Neural progenitor cell (in vitro differentiated cells): ENCODE results near the gene DSCAML1. TPM values are rescaled to one million over a fixed set of nuclear protein-coding genes. Genes with fewer than 3 reads are reported as not detected.

ENCODE experiments used
- DNase-seq: peaks from one replicate; pipeline ENCODE4 v3.0.0-alpha.2; 2016; ENCODE audit warnings: low spot score
- H2AFZ ChIP-seq: fragments of 200-600 bp; sonication (generic); replicated peaks from 2 replicates; pipeline ENCODE4 v1.6.1; 2016; ENCODE audit warnings: antibody characterized with exemption
- H3F3A ChIP-seq: fragments of 200-600 bp; sonication (generic); 2 replicates; pipeline ENCODE4 v1.6.1; 2016; ENCODE audit warnings: antibody characterized with exemption, low read depth
- H3K27ac ChIP-seq: fragments of 200-600 bp; sonication (generic); 2 replicates; pipeline ENCODE4 v1.5.1; 2016; ENCODE audit warnings: mild to moderate bottlenecking
- H3K27me3 ChIP-seq: fragments of 200-600 bp; sonication (generic); 2 replicates; pipeline ENCODE4 v1.6.1; 2016; ENCODE audit warnings: mild to moderate bottlenecking, moderate library complexity
- H3K36me3 ChIP-seq: fragments of 200-600 bp; sonication (generic); 2 replicates; pipeline ENCODE4 v1.5.1; 2016
- H3K4me1 ChIP-seq: fragments of 200-600 bp; sonication (generic); 2 replicates; pipeline ENCODE4 v1.6.1; 2016; ENCODE audit warnings: mixed run types
- H3K4me2 ChIP-seq: fragments of 200-600 bp; sonication (generic); 2 replicates; pipeline ENCODE4 v1.6.1; 2016
- H3K4me3 ChIP-seq: fragments of 200-600 bp; sonication (generic); 2 replicates; pipeline ENCODE4 v1.5.1; 2016
- H3K79me2 ChIP-seq: fragments of 200-600 bp; sonication (generic); 2 replicates; pipeline ENCODE4 v1.6.1; 2016; ENCODE audit warnings: low read depth
- H3K9ac ChIP-seq: fragments of 200-600 bp; sonication (generic); 2 replicates; pipeline ENCODE4 v1.6.1; 2016
- H3K9me3 ChIP-seq: fragments of 200-600 bp; sonication (generic); 2 replicates; pipeline ENCODE4 v1.5.1; 2016; ENCODE audit warnings: low read depth
- H4K20me1 ChIP-seq: fragments of 200-600 bp; sonication (generic); 2 replicates; pipeline ENCODE4 v1.6.1; 2016; ENCODE audit warnings: low read depth
- H3K27ac Mint-ChIP-seq: 3 replicates; pipeline ENCODE4 v1.8.0; 2021; ENCODE audit warnings: mixed read lengths
- H3K27me3 Mint-ChIP-seq: 2 replicates; pipeline ENCODE4 v1.8.0; 2022; ENCODE audit warnings: low read depth, mild to moderate bottlenecking, inconsistent platforms, moderate library complexity, mixed read lengths; ENCODE audit not compliant: insufficient read depth
- H3K36me3 Mint-ChIP-seq: 3 replicates; pipeline ENCODE4 v1.8.0; 2021; ENCODE audit warnings: mixed read lengths
- H3K4me1 Mint-ChIP-seq: 3 replicates; pipeline ENCODE4 v1.8.0; 2021; ENCODE audit warnings: mixed read lengths
- H3K4me3 Mint-ChIP-seq: 3 replicates; pipeline ENCODE4 v1.8.0; 2021; ENCODE audit warnings: mild to moderate bottlenecking, moderate library complexity, mixed read lengths
- H3K9me3 Mint-ChIP-seq: 3 replicates; pipeline ENCODE4 v1.8.0; 2020; ENCODE audit warnings: mixed read lengths
- EZH2 ChIP-seq: fragments of 200-600 bp; sonication (generic); IDR thresholded peaks from 2 replicates; pipeline ENCODE4 v1.6.1; 2017; ENCODE audit warnings: antibody characterized with exemption, mild to moderate bottlenecking, moderate library complexity
- EZH2phosphoT487 ChIP-seq: fragments of 200-600 bp; sonication (generic); IDR thresholded peaks from 2 replicates; pipeline ENCODE4 v1.6.1; 2017; ENCODE audit warnings: antibody characterized with exemption
- total RNA-seq: library from RNA; depleted of rRNA; stranded (reverse); fragments of >200 nt; gene quantifications from 2 replicates; pipeline ENCODE4 v1.2.3, GENCODE V29; 2015; ENCODE audit warnings: low replicate concordance
- TF ChIP-seq, protein P1 (sequence below): fragments of 200-600 bp; sonication (generic); IDR thresholded peaks from 2 replicates; pipeline ENCODE4 v1.5.1; 2017; ENCODE audit warnings: antibody characterized with exemption, mild to moderate bottlenecking

DSCAML1 gene
- total RNA-seq, 1 donor from 2014 or later, result 0.06 TPM

DNA sequence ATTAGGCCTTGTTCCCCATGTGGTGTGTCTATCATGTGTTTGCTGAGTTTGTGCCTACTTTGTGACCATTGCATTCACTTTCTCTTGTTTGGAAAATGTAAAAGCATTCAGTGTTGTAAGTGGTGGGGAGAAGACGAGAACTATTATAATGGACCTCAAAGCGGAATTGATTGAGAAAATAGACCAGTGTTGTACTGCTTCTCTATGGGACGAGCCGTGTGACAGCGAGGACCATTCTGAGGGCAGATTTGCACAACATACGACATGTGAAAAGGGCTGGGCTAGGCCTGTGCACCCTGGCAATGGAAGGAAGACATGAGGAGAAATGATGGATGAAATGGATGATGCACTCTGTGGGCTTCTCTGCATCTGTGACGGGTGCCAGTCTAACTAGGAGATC is 233.5 kb downstream of the DSCAML1 start:
- Mint-ChIP-seq H3K36me3 (no peaks in the 10 kb centered on the region), H3K27me3 (peaks cover 11% of the 10 kb centered on the region), H3K4me1 (peaks cover 8% of the 10 kb centered on the region), H3K4me3 (no peak overlapping the region), H3K27ac (no peak overlapping the region), H3K9me3 (no peaks in the 10 kb centered on the region)
- no peak overlapping the region for H3K27ac ChIP-seq
- H3K4me1 ChIP-seq, result no peaks in the 10 kb centered on the region
- H4K20me1 ChIP-seq, result no peaks in the 10 kb centered on the region
- no peaks in the 10 kb centered on the region for H3K27me3 ChIP-seq
- H3K79me2 ChIP-seq, result no peaks in the 10 kb centered on the region
- DNase-seq, result no peak
- H2AFZ ChIP-seq, result no peak overlapping the region
- TF ChIP-seq EZH2phosphoT487, result no peak
- no peak for TF ChIP-seq EZH2
- TF ChIP-seq, protein P1, sequence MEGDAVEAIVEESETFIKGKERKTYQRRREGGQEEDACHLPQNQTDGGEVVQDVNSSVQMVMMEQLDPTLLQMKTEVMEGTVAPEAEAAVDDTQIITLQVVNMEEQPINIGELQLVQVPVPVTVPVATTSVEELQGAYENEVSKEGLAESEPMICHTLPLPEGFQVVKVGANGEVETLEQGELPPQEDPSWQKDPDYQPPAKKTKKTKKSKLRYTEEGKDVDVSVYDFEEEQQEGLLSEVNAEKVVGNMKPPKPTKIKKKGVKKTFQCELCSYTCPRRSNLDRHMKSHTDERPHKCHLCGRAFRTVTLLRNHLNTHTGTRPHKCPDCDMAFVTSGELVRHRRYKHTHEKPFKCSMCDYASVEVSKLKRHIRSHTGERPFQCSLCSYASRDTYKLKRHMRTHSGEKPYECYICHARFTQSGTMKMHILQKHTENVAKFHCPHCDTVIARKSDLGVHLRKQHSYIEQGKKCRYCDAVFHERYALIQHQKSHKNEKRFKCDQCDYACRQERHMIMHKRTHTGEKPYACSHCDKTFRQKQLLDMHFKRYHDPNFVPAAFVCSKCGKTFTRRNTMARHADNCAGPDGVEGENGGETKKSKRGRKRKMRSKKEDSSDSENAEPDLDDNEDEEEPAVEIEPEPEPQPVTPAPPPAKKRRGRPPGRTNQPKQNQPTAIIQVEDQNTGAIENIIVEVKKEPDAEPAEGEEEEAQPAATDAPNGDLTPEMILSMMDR, result no peak
- H3K36me3 ChIP-seq, result no peaks in the 10 kb centered on the region
- no peak overlapping the region for H3K4me3 ChIP-seq
- H3F3A ChIP-seq, result no peaks in the 10 kb centered on the region
- no peaks in the 10 kb centered on the region for H3K9me3 ChIP-seq
- no peak overlapping the region for H3K9ac ChIP-seq
- H3K4me2 ChIP-seq, result no peak overlapping the region

- Histone ChIP-seq H3K4me2 (no peak overlapping the region), H3K9me3 (no peaks in the 10 kb centered on the region), H3F3A (no peaks in the 10 kb centered on the region), H3K27ac (no peak overlapping the region), H3K4me3 (no peak overlapping the region), H3K9ac (no peak overlapping the region), H3K79me2 (no peaks in the 10 kb centered on the region), H3K27me3 (no peaks in the 10 kb centered on the region), H4K20me1 (no peaks in the 10 kb centered on the region), H3K36me3 (no peaks in the 10 kb centered on the region), H2AFZ (no peak overlapping the region), H3K4me1 (peaks cover 4% of the 10 kb centered on the region)
- H3K9me3 Mint-ChIP-seq, result no peaks in the 10 kb centered on the region
- H3K36me3 Mint-ChIP-seq, result no peaks in the 10 kb centered on the region
- TF ChIP-seq, protein P1, result no peak
- TF ChIP-seq EZH2phosphoT487 (no peak), EZH2 (no peak)
- DNase-seq, result no peak
- H3K27ac Mint-ChIP-seq, result no peak overlapping the region
- peaks cover 16% of the 10 kb centered on the region for H3K4me1 Mint-ChIP-seq
- H3K27me3 Mint-ChIP-seq, result peaks cover 19% of the 10 kb centered on the region
- H3K4me3 Mint-ChIP-seq, result no peak overlapping the region
Observed at GRCh38 chr11:117562136-117562535, 234.9 kb downstream of the DSCAML1 start.

DNA sequence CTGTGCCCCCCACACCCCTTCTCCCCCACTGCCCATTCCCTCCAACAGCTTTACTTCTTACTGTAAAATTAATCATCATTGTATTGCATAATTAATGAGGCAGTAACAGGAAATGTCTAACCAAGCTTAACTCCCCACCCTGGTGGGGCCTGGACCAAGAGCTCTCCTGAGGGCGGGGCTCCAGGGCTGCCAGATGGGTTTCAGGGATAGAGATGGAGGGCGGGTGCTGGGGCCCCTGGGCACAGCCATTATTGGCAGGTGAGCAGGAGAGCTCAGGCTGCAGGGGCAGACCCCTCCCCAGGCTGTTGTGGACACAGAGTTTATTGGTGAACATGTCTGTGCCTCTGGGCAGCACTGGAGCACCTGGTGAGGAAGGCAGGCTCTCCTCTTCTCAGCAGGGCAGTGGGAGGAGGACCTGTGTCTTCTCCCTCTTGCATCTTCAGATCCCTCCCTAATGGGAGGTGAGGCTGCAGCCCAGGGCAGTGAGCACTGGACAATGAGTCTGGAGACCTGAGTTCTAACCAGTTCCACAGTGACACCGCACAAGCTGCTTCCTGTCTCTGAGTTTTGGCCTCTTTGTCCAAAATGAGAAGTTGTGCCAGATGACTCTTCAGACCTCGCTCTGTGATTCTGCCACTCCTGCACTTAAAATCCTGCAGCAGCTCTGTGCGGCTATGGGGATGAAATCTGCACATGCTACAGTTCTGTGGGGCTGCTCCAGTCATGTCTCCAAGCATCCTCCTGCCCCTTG is 236.1 kb downstream of the DSCAML1 start:
- Histone ChIP-seq H3K4me1 (peaks cover 9% of the 10 kb centered on the region), H3K4me2 (no peak overlapping the region), H3K4me3 (no peak overlapping the region), H2AFZ (no peak overlapping the region), H3K27me3 (no peaks in the 10 kb centered on the region), H3K9me3 (no peaks in the 10 kb centered on the region), H3K79me2 (no peaks in the 10 kb centered on the region), H4K20me1 (no peaks in the 10 kb centered on the region), H3K27ac (no peak overlapping the region), H3K36me3 (no peaks in the 10 kb centered on the region), H3K9ac (no peak overlapping the region), H3F3A (no peaks in the 10 kb centered on the region)
- Mint-ChIP-seq H3K27me3 (peaks cover 24% of the 10 kb centered on the region), H3K9me3 (peaks cover 3% of the 10 kb centered on the region), H3K27ac (no peak overlapping the region), H3K4me3 (no peak overlapping the region), H3K4me1 (peaks cover 26% of the 10 kb centered on the region), H3K36me3 (no peaks in the 10 kb centered on the region)
- DNase-seq, result no peak
- TF ChIP-seq EZH2phosphoT487 (no peak), EZH2 (no peak)
- TF ChIP-seq, protein P1, result no peak
